GM21526 (cell line): ENCODE data around the gene STBD1.
"Not testable (repeated sequence)": the region's sequence is repeated elsewhere in the genome, so short reads cannot be mapped to it uniquely, and the experiment has no call there.

Source experiments
- ATAC-seq: cut with Tn5 transposase; IDR thresholded peaks from one replicate; pipeline ENCODE4 v1.9.1; 2021; ENCODE audit warnings: moderate library complexity; ENCODE audit not compliant: unreplicated experiment, low FRiP score

Gene STBD1

DNA sequence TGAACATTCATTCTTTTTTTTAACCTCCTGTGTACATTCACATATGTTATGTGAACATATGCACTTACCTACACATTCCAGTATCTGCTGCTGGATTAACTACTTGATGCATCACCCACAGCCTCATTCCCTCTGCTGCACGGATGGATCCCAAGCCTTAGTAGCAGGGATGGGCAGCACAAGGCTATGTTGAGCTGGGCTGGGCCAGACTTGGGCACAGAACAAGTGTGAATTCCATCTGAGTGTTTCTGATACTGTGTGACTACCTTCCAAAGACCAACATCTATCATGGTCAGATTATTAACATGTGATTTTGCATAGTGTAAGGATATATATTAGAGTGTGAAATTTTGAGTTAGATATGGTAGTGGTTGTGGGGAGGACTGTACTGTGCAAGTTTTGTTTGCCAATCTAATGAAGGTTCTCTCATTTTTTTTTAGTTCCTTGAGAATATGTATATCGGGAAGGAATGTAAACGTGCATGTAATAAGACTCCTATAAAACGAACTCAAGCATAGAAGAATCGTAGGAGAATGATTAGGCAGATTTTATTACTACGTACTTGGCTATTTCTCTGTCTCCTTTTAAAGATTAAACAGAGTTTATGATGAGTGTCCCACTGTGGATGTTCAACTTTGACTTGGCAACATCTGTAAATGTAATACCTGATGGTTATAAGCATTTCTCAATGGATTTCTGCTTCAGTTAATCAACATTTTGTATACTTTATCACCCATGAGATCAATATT lies 23.4 kb upstream of the STBD1 start:
- no peak for ATAC-seq

DNA sequence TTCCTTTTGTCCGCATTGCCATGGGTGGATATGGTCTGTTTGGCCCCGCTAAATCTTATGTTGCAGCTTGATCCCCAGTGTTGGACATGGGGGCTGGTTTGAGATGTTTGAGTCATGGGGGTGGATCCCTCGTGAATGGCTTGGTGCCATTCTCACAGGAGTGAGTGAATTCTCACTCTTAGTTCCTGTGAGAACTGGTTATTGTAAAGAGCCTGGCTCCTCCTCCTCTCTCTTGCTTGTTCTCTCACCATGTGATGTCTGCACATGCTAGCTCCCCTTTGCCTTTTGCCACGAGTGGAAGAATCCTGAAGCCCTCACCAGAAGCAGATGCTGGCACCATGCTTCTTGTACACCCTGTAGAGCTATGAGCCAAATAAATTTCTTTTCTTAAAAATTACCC lies 22.6 kb upstream of the STBD1 start:
- ATAC-seq = no peak

- ATAC-seq = not testable (repeated sequence)
These were observed 18.7 kb upstream of the STBD1 start for GRCh38 chr4:76287811-76288210.

- no peak for ATAC-seq
These were observed 13.8 kb upstream of the STBD1 start for GRCh38 chr4:76292730-76293129.

GRCh38 chr4:76293772-76294171 lies 12.8 kb upstream of the STBD1 start:
- no peak for ATAC-seq

GRCh38 chr4:76296286-76296820 lies 10.2 kb upstream of the STBD1 start:
- no peak for ATAC-seq

DNA sequence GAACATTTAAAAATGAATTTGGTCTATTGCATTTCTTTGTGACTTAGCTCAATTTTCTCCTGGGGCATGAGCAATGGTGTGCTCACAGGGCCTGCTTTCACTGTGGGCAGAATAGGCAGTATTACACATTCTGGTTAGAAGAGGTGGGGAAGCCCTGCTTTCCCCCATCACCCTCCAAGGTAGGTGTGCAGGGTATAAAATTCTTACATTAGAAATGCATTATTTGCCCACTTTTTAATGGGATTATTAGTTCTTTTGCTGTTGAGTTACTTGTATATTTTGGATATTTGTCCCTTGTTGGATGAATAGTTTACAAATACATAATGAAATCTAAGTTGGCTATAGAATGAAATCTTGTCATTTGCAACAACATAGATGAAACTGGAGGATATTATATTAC lies 8.3 kb upstream of the STBD1 start:
- ATAC-seq = no peak

DNA sequence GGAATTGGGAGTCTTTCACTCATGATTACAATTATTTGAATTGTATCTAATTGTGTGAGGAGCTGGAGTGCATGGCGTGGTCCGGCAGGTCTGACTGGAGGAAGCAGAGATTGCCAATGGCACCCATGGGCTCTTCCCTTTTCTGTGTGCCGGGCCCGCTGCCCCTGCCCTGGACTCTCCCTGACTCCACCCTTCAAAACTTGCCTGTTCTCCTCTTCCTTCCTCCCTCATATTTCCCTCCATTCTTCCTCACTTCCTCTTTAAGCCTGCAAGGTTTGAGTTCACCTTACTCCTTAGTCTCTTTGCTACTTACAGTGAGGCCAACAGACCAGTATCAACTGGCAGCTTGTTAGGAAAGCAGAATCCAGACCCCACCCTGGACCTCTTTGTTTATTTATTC lies 6.5 kb upstream of the STBD1 start:
- ATAC-seq = no peak

- ATAC-seq = peak; percentile 99
These were observed 5.3 kb upstream of the STBD1 start for GRCh38 chr4:76301068-76301774.

DNA sequence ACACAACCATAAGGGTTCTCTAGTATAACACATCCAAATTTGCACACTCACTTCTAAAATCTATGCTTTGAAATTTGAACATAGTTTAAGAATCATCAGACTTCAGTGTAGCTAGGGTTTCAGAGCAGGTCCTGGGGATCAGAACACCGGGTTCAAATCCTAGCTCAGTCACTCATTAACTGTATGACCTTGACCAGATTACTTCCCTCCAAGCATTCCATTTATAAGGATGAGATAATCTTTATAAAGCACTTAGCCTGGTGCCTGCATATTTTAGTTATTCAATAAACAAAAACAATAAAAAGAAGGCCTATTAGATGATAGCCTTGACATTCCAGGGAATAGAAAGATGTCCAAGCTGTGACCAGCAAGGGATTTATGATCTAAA lies 4.8 kb upstream of the STBD1 start:
- ATAC-seq = no peak

- ATAC-seq = no peak
These were observed 3.6 kb upstream of the STBD1 start for GRCh38 chr4:76302826-76303438.

GRCh38 chr4:76305033-76305687 lies 1.4 kb upstream of the STBD1 start:
- ATAC-seq = no peak

GRCh38 chr4:76306882-76307659 lies 538 bp downstream of the STBD1 start:
- ATAC-seq = no peak

- no peak for ATAC-seq
These were observed 1.1 kb downstream of the STBD1 start for GRCh38 chr4:76307660-76308014.

DNA sequence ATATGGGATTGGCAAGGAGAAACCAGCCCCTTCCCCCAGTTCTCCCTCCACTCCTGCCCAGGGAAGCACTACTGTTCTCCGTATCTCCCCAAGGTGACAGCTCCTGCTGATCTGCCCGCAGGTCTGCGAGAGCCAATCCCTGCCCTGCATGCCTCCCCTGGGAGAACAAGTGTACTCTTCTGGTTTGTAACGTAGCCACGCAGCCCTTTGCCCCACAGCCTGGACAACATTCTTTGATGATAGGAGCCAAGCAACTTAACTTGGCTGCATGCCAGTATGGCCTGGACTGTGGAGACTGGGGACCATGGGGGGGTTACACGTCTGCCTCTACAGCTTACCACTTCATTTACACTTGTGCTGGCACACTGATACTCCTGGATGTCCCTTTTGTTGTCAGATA lies 2.0 kb downstream of the STBD1 start:
- no peak for ATAC-seq

DNA sequence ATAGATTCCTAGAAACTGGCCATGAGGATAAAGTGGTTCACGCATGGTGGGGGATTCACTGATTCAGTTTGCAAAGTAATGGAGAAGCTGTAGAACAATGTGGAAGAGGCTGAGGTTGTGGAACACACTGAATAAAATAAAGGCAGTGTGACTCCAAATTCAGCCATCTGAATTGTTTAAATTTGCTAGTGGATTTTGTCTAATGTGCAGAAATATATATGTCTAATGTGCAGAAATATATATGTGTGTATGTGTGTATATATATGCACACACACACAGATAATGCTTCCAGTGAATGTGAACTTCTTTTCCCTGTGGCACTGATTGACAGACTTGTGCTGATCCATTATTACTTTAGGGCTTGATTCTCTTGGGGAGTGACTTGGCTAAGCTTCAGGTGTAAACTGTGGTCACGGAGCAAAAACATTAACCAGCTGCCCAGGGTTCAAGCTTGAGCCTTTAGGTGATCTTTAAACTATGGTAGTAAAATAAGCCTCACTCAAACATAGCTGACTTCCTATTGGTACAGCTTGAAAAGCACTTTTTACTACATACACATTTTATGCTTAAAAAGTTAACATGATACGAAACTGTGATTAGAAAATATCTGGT lies 3.5 kb downstream of the STBD1 start:
- ATAC-seq = no peak

DNA sequence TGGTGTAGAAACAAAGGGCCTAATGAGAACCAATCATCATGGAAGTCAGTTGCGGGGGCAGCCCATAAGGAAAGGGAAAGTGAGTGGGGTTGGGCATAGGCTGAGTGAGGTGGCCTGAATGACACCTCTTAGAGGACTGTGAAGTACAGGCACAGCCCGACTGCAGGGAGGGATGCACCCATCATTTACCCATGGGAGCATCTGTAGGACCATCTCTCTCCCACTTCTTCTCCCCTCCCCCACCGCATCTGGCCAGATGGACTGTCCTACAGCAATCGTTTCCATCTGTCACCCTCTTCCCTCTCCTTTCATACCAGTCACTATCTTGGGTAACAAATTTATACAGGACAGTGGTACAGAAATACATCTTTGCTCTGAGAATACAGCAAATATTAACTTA lies 4.2 kb downstream of the STBD1 start:
- no peak for ATAC-seq

DNA sequence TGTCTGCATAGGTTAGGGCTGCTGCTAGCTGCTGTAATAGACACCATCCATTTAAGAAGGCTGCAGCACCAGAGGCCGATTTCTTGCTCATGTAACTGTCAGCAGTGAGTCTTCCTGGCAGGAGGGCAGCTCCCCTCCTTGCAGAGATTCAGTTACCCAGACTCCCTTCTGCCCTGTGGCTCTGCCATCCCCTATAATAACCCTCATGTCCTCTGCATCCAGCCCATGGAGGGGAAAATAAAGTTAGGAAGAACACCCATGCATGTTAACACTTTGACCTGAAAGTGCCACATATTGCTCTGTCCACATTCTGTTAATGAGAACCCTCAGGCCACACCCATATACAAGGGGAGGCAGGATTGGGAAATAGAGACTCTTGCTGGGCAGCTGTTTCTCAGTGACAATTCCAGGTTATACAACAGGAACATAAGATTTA lies 5.4 kb downstream of the STBD1 start:
- no peak for ATAC-seq

DNA sequence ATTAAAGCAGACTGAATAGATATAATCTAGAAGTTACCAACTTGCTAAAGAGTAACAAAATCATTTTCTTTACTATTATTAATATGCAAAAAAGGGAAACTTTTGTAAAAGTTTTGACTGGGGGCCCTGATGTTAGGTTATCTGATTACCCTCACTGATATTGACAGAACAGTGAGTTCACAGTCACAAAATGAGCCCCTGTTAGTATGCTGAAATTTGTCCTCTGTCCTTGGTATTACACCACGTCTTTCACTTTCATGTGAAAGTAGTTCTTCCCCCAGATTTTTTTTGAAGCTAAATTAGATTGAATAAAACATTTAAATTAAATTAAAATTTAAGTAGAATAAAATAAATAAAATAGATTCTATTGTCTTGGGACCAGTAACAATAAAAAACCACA lies 5.9 kb downstream of the STBD1 start:
- ATAC-seq = no peak

DNA sequence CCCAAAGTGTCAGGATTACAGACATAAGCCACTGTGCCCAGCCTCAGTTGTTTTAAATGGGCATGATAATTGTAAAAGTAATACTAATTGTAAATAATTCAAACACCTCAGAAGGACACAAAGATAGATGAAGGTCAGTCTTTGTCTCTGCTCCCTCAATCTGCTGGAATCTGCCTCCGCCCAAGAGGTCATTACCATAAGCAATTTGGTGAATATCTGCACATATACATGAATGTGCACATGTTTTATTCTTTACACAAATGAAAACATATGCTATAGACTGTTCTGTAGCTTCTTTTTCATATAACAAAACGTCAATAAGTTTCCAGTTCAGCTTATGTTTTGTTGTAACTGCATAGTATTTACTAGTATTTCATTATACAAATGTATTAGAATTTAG lies 7.0 kb downstream of the STBD1 start:
- no peak for ATAC-seq
